ENCODE data around the gene KIF5A.

- no peak for TF ChIP-seq ZNF274 (IDR thresholded peaks at IDR 0.05; ENCODE audit: low read depth, low read length)
- no peak for TF ChIP-seq YY1 (IDR thresholded peaks at IDR 0.05; ENCODE audit: insufficient read depth, insufficient read length)
- no peak for TF ChIP-seq SUZ12 (IDR thresholded peaks at IDR 0.05; ENCODE audit: extremely low read depth, insufficient read depth, insufficient read length)
These were observed 31.5 kb upstream of the KIF5A start for GRCh38 chr12:57518176-57518919.

Measured in NT2/D1 (cell line).